Skin epidermis (tissue), 12 donors: ENCODE data around the gene TXN2.

Experiments
- H3K27ac ChIP-seq, 21 experiments: fragments of 200-600 bp; sonication (generic) in 11 of 21; one replicate each; pipeline ENCODE4 v1.5.0; 2020; ENCODE audit warnings: mild to moderate bottlenecking in 3 of 21, inconsistent platforms in 2 of 21, moderate library complexity in 2 of 21
- H3K4me3 ChIP-seq, 7 experiments: fragments of 200-600 bp; sonication (generic) in 2 of 7; one replicate each; pipeline ENCODE4 v1.5.0; 2020; ENCODE audit warnings: inconsistent platforms in 2 of 7, mild to moderate bottlenecking in 2 of 7, moderate library complexity in 1 of 7

TXN2 gene

GRCh38 chr22:36419177-36419911 is 62.1 kb downstream of the TXN2 start:
- H3K4me3 ChIP-seq = no peak overlapping the region
- peak overlapping the region in 17 of 21 experiments; percentile 13 to 81 (median 59) for H3K27ac ChIP-seq

GRCh38 chr22:36417281-36417686 is 64.2 kb downstream of the TXN2 start:
- Histone ChIP-seq H3K4me3 (no peak overlapping the region), H3K27ac (peak overlapping the region in 14 of 21 experiments; percentile 0 to 73 (median 58))
